MM.1S (cell line): ENCODE results near the gene FHOD1.
A peak's percentile ranks its signal among the peaks of the same experiment; 100 is the strongest.

Source experiments
- DNase-seq: peaks from one replicate; pipeline ENCODE4 v3.0.0-alpha.2; 2015
- H2AFZ ChIP-seq: fragments of 300-600 bp; sonication (generic); 2 replicates; pipeline ENCODE4 v1.6.0; 2016; ENCODE audit warnings: antibody characterized with exemption, low read length
- H3F3A ChIP-seq: fragments of 300-600 bp; sonication (generic); 2 replicates; pipeline ENCODE4 v1.6.1; 2016; ENCODE audit warnings: mild to moderate bottlenecking, antibody characterized with exemption, low read length, moderate library complexity, mixed read lengths; ENCODE audit not compliant: insufficient read depth
- H3K27ac ChIP-seq: fragments of 300-600 bp; sonication (generic); 2 replicates; pipeline ENCODE4 v1.5.1; 2016; ENCODE audit warnings: mild to moderate bottlenecking, low read length
- H3K27me3 ChIP-seq: fragments of 300-600 bp; sonication (generic); replicated peaks from 2 replicates; pipeline ENCODE4 v1.6.0; 2016; ENCODE audit warnings: low read length; ENCODE audit not compliant: insufficient read depth
- H3K36me3 ChIP-seq: fragments of 300-600 bp; sonication (generic); replicated peaks from 2 replicates; pipeline ENCODE4 v1.6.1; 2016; ENCODE audit warnings: mild to moderate bottlenecking, low read length, mixed read lengths; ENCODE audit not compliant: insufficient read depth
- H3K4me1 ChIP-seq: fragments of 300-600 bp; sonication (generic); 2 replicates; pipeline ENCODE4 v1.6.1; 2016; ENCODE audit warnings: low read length, mixed read lengths
- H3K4me2 ChIP-seq: fragments of 300-600 bp; sonication (generic); 2 replicates; pipeline ENCODE4 v1.6.0; 2016; ENCODE audit warnings: low read depth, low read length
- H3K4me3 ChIP-seq: fragments of 300-600 bp; sonication (generic); 2 replicates; pipeline ENCODE4 v1.5.1; 2016; ENCODE audit warnings: low read length, mixed read lengths
- H3K79me2 ChIP-seq: fragments of 300-600 bp; sonication (generic); 2 replicates; pipeline ENCODE4 v1.6.1; 2016; ENCODE audit warnings: mixed run types, low read length, mixed read lengths
- H3K9ac ChIP-seq: fragments of 300-600 bp; sonication (generic); 2 replicates; pipeline ENCODE4 v1.6.1; 2016; ENCODE audit warnings: low read length, mixed read lengths
- H3K9me2 ChIP-seq: fragments of 300-600 bp; sonication (generic); replicated peaks from 2 replicates; pipeline ENCODE4 v1.6.1; 2016; ENCODE audit warnings: mild to moderate bottlenecking, low read length, mixed read lengths; ENCODE audit not compliant: insufficient read depth
- H3K9me3 ChIP-seq: fragments of 300-600 bp; sonication (generic); replicated peaks from 2 replicates; pipeline ENCODE4 v1.6.1; 2016; ENCODE audit warnings: mild to moderate bottlenecking, low read length, mixed read lengths; ENCODE audit not compliant: insufficient read depth
- H4K20me1 ChIP-seq: fragments of 300-600 bp; sonication (generic); 2 replicates; pipeline ENCODE4 v1.6.1; 2016; ENCODE audit warnings: mild to moderate bottlenecking, low read length, moderate library complexity, mixed read lengths; ENCODE audit not compliant: insufficient read depth
- EZH2 ChIP-seq: fragments of 300-600 bp; sonication (generic); optimal IDR thresholded peaks from 2 replicates; pipeline ENCODE3; 2017; ENCODE audit warnings: low read depth, mild to moderate bottlenecking, antibody characterized with exemption, low read length, mixed read lengths
- EZH2phosphoT487 ChIP-seq: fragments of 300-600 bp; sonication (generic); IDR thresholded peaks from 2 replicates; pipeline ENCODE4 v1.6.1; 2018; ENCODE audit warnings: antibody characterized with exemption, low read length
- TF ChIP-seq, protein P1 (sequence below): fragments of 300-600 bp; sonication (generic); IDR thresholded peaks from 2 replicates; pipeline ENCODE4 v1.5.1; 2016; ENCODE audit warnings: antibody characterized with exemption, low read length, mixed read lengths

FHOD1 gene

GRCh38 chr16:67187175-67187890 is 59.9 kb downstream of the FHOD1 start:
- no peak for DNase-seq
- TF ChIP-seq EZH2: no peak
- TF ChIP-seq, protein P1, sequence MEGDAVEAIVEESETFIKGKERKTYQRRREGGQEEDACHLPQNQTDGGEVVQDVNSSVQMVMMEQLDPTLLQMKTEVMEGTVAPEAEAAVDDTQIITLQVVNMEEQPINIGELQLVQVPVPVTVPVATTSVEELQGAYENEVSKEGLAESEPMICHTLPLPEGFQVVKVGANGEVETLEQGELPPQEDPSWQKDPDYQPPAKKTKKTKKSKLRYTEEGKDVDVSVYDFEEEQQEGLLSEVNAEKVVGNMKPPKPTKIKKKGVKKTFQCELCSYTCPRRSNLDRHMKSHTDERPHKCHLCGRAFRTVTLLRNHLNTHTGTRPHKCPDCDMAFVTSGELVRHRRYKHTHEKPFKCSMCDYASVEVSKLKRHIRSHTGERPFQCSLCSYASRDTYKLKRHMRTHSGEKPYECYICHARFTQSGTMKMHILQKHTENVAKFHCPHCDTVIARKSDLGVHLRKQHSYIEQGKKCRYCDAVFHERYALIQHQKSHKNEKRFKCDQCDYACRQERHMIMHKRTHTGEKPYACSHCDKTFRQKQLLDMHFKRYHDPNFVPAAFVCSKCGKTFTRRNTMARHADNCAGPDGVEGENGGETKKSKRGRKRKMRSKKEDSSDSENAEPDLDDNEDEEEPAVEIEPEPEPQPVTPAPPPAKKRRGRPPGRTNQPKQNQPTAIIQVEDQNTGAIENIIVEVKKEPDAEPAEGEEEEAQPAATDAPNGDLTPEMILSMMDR: no peak
- TF ChIP-seq EZH2phosphoT487: no peak
- Histone ChIP-seq H3K4me2 (no peak overlapping the region), H3K79me2 (peaks cover 14% of the 10 kb centered on the region), H3K4me3 (no peak overlapping the region), H3K4me1 (peaks cover 14% of the 10 kb centered on the region), H3K27ac (no peak overlapping the region), H4K20me1 (no peaks in the 10 kb centered on the region), H3K36me3 (no peaks in the 10 kb centered on the region), H3K9me3 (no peaks in the 10 kb centered on the region), H2AFZ (no peak overlapping the region), H3F3A (peaks cover 9% of the 10 kb centered on the region; the same call in 1 of the 2 replicates), H3K9me2 (no peaks in the 10 kb centered on the region), H3K27me3 (peaks cover 13% of the 10 kb centered on the region), H3K9ac (no peak overlapping the region)

DNA sequence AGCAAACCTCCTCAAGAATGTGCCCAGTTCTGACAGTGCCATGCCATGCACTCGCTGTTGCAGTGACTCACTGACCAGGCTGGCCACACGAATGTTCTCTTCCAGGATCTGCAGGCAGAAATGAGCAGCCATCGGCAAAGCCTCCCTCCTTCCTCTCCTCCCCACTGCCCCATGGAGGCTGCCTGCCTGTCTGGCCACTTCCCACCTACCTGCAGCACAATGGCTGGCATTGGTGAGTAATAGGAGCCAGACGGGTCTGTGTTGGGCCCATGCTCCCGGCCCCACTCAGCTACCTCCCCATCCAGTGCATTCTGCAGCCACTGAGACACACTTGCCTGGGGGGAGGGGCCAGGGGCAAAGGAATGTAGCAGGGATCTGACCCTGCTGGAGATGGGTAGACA is 60.7 kb downstream of the FHOD1 start:
- Histone ChIP-seq H3F3A (peaks cover 9% of the 10 kb centered on the region; the same call in 1 of the 2 replicates), H3K9ac (no peak overlapping the region), H3K4me1 (peaks cover 16% of the 10 kb centered on the region), H3K36me3 (no peaks in the 10 kb centered on the region), H4K20me1 (no peaks in the 10 kb centered on the region), H3K4me2 (no peak overlapping the region), H3K79me2 (peaks cover 13% of the 10 kb centered on the region), H3K9me3 (no peaks in the 10 kb centered on the region), H3K4me3 (no peak overlapping the region), H3K27me3 (peaks cover 13% of the 10 kb centered on the region), H3K9me2 (no peaks in the 10 kb centered on the region), H3K27ac (no peak overlapping the region), H2AFZ (no peak overlapping the region)
- TF ChIP-seq, protein P1: no peak
- TF ChIP-seq EZH2phosphoT487: no peak
- no peak for DNase-seq

DNA sequence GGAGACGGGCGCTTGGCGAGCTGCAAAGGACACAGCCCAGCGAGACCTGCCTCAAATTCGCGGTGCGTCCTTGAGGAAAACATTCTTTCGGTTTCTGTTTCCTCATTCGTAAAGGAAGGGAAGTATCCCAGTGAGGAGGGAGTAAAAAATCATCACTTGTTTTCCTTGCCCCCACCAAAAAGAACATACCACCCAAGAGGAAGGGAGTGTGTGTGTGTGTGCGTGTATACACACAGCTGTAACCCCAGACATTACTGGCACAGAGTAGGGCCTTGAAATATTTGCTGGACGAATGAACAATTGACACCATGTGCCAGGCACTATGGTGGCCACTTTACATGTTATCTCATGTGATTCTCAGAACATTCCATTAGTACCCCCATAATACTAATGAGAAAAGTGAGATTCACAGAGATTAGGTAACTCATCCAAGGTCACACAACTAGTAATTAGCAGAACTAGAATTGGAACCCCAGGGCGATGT is 61.6 kb downstream of the FHOD1 start:
- peak overlapping the region; percentile 87; the same call in 1 of the 2 replicates for H3K4me2 ChIP-seq
- no peak for TF ChIP-seq EZH2phosphoT487
- TF ChIP-seq EZH2: no peak
- TF ChIP-seq, protein P1: no peak; the same call in 1 of the 2 replicates
- no peak overlapping the region for H3K4me3 ChIP-seq
- H3F3A ChIP-seq: peaks cover 9% of the 10 kb centered on the region; the same call in 1 of the 2 replicates
- H3K9me2 ChIP-seq: no peaks in the 10 kb centered on the region
- peaks cover 16% of the 10 kb centered on the region for H3K4me1 ChIP-seq
- H3K27ac ChIP-seq: no peak overlapping the region
- no peaks in the 10 kb centered on the region for H3K9me3 ChIP-seq
- H3K9ac ChIP-seq: no peak overlapping the region
- H2AFZ ChIP-seq: no peak overlapping the region
- H3K36me3 ChIP-seq: no peaks in the 10 kb centered on the region
- peaks cover 17% of the 10 kb centered on the region for H3K79me2 ChIP-seq
- peaks cover 13% of the 10 kb centered on the region for H3K27me3 ChIP-seq
- H4K20me1 ChIP-seq: no peaks in the 10 kb centered on the region
- no peak for DNase-seq
